Gastroesophageal sphincter (tissue), 3 donors: ENCODE measurements around the gene PGPEP1.

Source experiments
- EP300 ChIP-seq: sonication (generic); formaldehyde crosslinking; IDR thresholded peaks from one replicate; pipeline ENCODE4 v1.6.1; 2017; ENCODE audit warnings: antibody characterized with exemption, mild to moderate bottlenecking
- POLR2A ChIP-seq, 2 donors: fragments of 450-650 bp; IDR thresholded peaks; one replicate each; pipeline ENCODE4 v1.6.1; 2017; ENCODE audit warnings: antibody characterized with exemption in 2 of 2, mild to moderate bottlenecking in 2 of 2, moderate library complexity in 1 of 2
- POLR2AphosphoS5 ChIP-seq: sonication (generic); formaldehyde crosslinking; IDR thresholded peaks from one replicate; pipeline ENCODE4 v1.6.1; 2017; ENCODE audit warnings: antibody characterized with exemption
- TF ChIP-seq, protein P1 (sequence below), 4 experiments: fragments of 200-600 bp in 2 of 4; fragments of 450-650 bp in 2 of 4; sonication (generic) in 1 of 4; IDR thresholded peaks; one replicate each; pipeline ENCODE4 v1.5.1; 2017 to 2019; ENCODE audit warnings: antibody characterized with exemption in 4 of 4, mild to moderate bottlenecking in 2 of 4, moderate library complexity in 2 of 4

GRCh38 chr19:18351544-18351943 is 11.1 kb downstream of the PGPEP1 start:
- TF ChIP-seq, protein P1, sequence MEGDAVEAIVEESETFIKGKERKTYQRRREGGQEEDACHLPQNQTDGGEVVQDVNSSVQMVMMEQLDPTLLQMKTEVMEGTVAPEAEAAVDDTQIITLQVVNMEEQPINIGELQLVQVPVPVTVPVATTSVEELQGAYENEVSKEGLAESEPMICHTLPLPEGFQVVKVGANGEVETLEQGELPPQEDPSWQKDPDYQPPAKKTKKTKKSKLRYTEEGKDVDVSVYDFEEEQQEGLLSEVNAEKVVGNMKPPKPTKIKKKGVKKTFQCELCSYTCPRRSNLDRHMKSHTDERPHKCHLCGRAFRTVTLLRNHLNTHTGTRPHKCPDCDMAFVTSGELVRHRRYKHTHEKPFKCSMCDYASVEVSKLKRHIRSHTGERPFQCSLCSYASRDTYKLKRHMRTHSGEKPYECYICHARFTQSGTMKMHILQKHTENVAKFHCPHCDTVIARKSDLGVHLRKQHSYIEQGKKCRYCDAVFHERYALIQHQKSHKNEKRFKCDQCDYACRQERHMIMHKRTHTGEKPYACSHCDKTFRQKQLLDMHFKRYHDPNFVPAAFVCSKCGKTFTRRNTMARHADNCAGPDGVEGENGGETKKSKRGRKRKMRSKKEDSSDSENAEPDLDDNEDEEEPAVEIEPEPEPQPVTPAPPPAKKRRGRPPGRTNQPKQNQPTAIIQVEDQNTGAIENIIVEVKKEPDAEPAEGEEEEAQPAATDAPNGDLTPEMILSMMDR (IDR thresholded peaks at IDR 0.05): no peak
- TF ChIP-seq POLR2A (IDR thresholded peaks at IDR 0.05) (no peak), EP300 (no peak), POLR2AphosphoS5 (no peak)
